G401.6 (cell line): Measurements from ENCODE around the gene NXPE4.
"Not testable (repeated sequence)": the region's sequence is repeated elsewhere in the genome, so short reads cannot be mapped to it uniquely, and the experiment has no call there.

ENCODE experiments used
- FAIRE-seq: peaks from 2 replicates; lab custom pipeline; 2012; peaks lifted over from hg19 to GRCh38; lab: Jason Lieb, UNC

The NXPE4 gene

DNA sequence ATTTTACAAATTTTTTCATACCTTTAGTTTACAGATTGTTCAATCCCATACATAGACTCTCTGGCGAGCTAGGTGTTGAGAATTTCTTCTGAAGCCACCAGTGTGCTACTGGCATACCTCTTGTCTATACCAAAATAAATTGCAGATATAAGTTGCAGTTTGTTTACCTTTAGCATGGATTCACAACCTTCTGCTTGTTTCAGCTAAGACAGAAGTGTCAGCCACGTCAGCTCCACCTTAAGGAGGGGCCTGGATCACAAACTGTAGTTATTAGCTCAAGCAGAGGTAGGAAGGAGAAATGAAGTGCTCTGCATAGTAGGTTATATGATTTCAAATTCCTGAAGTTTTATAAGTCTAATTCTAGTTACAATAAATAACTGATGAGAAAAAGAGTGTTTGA, at the start of gene NXPE4:
Gene NXPE4 (minus strand): TSS at position 216 of the 400 bp plus-strand sequence. CDS start 1,027 bp downstream, outside the sequence.
- FAIRE-seq = no peak

- not testable (repeated sequence) for FAIRE-seq
Measured at GRCh38 chr11:114639440-114639839, 43.9 kb upstream of the NXPE4 start.

- not testable (repeated sequence) for FAIRE-seq
Measured at GRCh38 chr11:114631445-114631965, 35.9 kb upstream of the NXPE4 start.

DNA sequence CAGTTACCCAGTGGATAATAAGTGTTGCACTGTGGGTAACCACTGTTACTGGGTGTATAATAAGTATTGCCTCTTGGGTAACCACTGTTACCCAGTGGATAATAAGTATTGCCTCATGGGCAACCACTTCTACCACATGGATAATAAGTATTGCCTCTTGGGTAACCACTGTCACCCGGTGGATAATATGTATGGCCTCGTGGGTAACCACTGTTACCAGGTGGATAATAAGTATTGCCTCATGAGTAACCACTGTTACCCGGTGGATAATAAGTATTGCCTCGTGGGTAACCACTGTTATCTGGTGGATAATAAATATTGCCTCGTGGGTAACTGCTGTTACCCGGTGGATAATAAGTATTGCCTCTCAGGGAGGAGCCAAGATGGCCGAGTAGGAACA, 29.7 kb upstream of the NXPE4 start:
- no peak for FAIRE-seq

DNA sequence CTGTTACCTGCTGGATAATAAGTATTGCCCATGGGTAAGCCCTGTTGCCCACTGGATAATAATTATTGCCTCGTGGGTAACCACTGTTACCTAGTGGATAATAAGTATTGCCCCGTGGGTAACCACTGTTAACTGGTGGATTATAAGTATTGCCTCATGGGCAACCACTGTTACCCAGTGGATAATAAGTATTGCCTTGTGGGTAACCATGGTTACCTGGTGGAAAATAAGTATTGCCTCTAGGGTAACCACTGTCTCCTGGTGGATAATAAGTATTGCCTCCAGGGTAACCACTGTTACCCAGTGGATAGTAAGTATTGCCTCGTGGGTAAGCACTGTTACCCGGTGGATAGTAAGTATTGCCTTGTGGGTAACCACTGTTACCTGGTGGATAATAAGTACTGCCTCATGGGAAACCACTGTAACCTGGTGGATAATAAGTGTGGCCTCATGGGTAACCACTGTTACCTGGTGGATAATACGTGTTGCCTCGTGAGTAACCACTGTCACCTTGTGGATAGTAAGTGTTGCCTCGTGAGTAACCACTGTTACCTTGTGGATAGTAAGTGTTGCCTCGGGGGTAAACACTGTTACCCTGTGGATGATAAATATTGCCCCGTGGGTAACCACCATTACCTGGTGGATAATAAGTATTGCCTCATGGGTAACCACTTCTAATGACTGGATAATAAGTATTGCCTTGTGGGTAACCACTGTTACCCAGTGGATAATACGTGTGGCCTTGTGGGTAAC, 29.0 kb upstream of the NXPE4 start:
- FAIRE-seq = no peak

GRCh38 chr11:114623720-114624119, 28.1 kb upstream of the NXPE4 start:
- FAIRE-seq = no peak

- no peak for FAIRE-seq
Measured at GRCh38 chr11:114622858-114623257, 27.3 kb upstream of the NXPE4 start.

GRCh38 chr11:114621950-114622809, 26.6 kb upstream of the NXPE4 start:
- no peak for FAIRE-seq

GRCh38 chr11:114621072-114621471, 25.5 kb upstream of the NXPE4 start:
- no peak for FAIRE-seq

DNA sequence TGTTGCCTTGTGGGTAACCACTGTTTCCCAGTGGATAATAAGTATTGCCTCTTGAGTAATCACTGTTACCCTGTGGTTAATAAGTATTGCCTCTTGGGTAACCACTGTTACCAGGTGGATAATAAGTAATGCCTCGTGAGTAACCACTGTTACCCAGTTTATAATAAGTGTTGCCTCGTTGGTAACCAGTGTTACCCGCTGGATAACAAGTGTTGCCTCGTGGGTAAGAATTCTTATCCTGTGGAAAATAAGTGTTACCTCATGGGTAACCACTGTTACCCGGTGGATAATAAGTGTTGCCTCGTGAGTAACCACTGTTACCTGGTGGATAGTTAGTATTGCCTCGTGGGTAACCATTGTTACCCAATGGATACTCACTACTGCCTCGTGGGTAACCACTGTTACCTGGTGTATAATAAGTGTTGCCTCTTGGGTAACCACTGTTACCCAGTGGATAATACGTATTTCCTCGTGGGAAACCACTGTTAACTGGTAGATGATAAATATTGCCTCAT, 24.1 kb upstream of the NXPE4 start:
- no peak for FAIRE-seq

GRCh38 chr11:114618139-114618538, 22.6 kb upstream of the NXPE4 start:
- no peak for FAIRE-seq

DNA sequence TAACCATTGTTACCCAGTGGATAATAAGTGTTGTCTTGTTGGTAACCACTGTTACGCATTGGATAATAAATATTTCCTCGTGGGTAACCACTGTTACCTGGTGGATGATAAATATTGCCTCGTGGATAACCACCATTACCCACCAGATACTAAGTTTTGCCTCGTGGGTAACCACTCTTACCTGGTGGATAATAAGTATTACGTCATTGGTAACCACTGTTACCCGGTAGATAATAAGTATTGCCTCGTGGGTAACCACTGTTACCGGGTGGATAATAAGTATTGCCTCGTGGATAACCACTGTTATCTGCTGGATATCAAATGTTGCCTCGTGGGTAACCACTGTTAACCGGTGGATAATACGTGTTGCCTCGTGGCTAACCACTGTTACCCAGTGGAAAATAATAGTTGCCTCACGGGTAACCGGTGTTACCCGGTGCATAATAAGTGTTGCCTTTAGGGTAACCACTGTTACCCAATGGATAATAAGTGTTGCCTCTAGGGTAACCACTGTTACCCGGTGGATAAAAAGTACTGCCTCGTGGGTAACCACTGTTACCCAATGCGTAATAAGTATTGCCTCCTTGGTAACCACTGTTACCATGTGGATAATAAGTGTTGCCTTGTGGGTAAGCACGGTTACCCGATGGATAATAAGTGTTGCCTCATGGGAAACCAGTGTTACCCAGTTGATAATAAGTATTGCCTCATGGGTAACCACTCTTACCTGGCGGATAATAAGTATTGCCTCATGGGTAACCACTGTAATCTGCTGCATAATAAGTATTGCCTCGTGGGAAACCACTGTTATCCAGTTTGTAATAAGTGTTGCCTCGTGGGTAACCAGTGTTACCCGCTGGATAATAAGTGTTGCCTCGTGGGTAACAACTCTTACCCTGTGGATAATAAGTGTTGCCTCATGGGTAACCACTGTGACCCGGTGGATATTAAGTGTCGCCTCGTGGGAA, 21.9 kb upstream of the NXPE4 start:
- no peak for FAIRE-seq

DNA sequence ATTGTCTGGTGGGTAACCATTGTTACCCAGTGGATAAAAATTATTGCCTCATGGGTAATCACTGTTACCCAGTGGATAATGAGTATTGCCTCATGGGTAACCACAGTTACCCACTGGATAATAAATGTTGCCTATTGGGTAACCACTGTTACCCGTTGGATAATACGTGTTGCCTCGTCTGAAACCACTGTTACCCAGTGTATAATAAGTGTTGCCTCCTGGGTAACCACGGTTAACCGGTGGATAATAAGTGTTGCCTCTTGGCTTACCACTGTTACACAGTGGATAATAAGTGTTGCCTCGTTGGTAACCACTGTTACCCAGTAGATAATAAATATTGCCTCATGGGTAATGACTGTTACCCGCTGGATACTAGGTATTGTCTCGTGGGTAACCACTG, 20.9 kb upstream of the NXPE4 start:
- FAIRE-seq = no peak

- no peak for FAIRE-seq
Measured at GRCh38 chr11:114615448-114616361, 20.1 kb upstream of the NXPE4 start.

- FAIRE-seq = no peak
Measured at GRCh38 chr11:114614127-114614720, 18.6 kb upstream of the NXPE4 start.

GRCh38 chr11:114613094-114613493, 17.5 kb upstream of the NXPE4 start:
- FAIRE-seq = not testable (repeated sequence)

DNA sequence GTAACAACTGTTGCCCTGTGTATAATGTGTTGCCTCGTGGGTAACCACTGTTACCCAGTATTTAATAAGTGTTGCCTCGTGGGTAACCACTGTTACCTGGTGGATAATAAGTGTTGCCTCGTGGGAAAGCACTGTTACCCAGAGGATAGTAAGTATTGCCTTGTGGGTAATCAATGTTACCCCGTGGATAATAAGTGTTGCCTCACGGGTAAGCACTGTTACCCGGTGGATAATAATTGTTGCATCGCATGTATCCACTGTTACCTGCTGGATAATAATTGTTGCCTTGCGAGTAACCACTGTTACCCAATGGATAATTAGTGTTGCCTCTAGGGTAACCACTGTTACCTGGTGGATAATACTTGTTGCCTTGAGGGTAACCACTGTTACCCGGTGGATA, 17.1 kb upstream of the NXPE4 start:
- FAIRE-seq = no peak

DNA sequence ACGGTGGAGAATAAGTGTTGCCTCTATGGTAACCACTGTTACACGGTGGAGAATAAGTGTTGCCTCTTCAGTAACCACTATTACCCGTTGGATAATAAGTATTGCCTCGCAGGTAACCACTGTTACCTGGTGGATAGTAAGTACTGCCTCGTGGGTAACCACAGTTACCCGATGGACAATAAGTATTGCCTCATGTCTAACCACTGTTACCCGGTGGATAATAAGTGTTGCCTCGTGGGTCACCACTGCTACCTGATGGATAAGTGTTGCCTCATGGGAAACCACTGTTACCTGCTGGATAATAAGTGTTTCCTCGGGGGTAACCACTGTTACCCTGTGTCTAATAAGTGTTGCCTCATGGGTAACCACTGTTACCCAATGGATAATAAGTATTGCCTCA, 16.6 kb upstream of the NXPE4 start:
- FAIRE-seq = not testable (repeated sequence)

DNA sequence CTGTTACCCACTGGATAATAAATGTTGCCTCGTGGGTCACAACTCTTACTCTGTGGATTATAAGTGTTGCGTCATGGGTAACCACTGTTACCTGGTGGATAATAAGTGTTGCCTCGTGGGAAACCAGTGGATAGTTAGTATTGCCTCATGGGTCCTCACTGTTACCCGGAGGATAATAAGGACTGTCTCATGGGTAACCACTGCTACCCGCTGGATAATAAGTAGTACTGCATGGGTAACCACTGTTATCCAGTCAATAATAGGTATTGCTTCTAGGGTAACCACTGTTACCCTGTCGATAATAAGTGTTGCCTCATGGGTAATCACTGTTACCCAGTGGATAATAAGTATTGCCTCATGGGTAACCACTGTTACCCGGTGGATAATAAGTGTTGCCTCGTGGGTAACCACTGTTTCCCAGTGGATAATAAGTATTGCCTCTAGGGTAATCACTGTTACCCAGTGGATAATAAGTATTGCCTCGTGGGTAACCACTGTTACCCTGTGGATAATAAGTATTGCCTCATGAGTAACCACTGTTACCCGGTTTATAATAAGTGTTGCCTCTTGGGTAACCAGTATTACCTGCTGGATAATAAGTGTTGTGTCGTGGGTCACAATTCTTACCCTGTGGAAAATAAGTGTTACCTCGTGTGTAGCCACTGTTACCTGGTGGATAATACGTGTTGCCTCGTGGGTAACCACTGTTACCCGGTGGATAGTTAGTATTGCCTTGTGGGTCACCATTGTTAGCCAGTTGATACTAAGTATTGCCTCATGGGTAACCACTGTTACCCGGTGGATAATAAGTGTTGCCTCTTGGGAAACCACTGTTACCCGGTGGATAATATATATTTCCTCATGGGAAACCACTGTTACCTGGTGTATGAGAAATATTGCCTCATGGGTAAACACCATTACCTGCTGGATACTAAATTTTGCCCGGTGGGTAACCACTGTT, 15.7 kb upstream of the NXPE4 start:
- FAIRE-seq = no peak
